Mesothelial cell of epicardium (in vitro differentiated cells): ENCODE results near the gene PRCP. TPM values are rescaled to one million over a fixed set of nuclear protein-coding genes. Genes with fewer than 3 reads are reported as not detected.

Source experiments
- DNase-seq, 2 experiments: peaks; one replicate each; pipeline ENCODE4 v3.0.0; 2021; ENCODE audit warnings: low spot score in 2 of 2; ENCODE audit not compliant: unreplicated experiment in 2 of 2
- H3K27ac Mint-ChIP-seq: 2 replicates; pipeline ENCODE4 v1.8.0; 2021; ENCODE audit warnings: mixed read lengths
- H3K27me3 Mint-ChIP-seq: 2 replicates; pipeline ENCODE4 v1.8.0; 2021; ENCODE audit warnings: low read depth, mixed read lengths
- H3K36me3 Mint-ChIP-seq: 2 replicates; pipeline ENCODE4 v1.8.0; 2021; ENCODE audit warnings: mixed read lengths
- H3K4me1 Mint-ChIP-seq: 2 replicates; pipeline ENCODE4 v1.8.0; 2021; ENCODE audit warnings: mixed read lengths
- H3K4me3 Mint-ChIP-seq: 2 replicates; pipeline ENCODE4 v1.8.0; 2021; ENCODE audit warnings: mild to moderate bottlenecking, moderate library complexity, mixed read lengths
- H3K9me3 Mint-ChIP-seq: 2 replicates; pipeline ENCODE4 v1.8.0; 2021; ENCODE audit warnings: mixed read lengths
- total RNA-seq: library from RNA; stranded (reverse); gene quantifications from 3 replicates; pipeline ENCODE4 v1.2.1, GENCODE V29; 2021
- TF ChIP-seq, protein P1 (sequence below): fragments of 200-600 bp; sonication (generic); IDR thresholded peaks from one replicate; pipeline ENCODE4 v1.5.0; 2021; ENCODE audit warnings: antibody characterized with exemption; ENCODE audit not compliant: unreplicated experiment

The PRCP gene
- total RNA-seq, 1 donor from 2014 or later, result 66.6 TPM

DNA sequence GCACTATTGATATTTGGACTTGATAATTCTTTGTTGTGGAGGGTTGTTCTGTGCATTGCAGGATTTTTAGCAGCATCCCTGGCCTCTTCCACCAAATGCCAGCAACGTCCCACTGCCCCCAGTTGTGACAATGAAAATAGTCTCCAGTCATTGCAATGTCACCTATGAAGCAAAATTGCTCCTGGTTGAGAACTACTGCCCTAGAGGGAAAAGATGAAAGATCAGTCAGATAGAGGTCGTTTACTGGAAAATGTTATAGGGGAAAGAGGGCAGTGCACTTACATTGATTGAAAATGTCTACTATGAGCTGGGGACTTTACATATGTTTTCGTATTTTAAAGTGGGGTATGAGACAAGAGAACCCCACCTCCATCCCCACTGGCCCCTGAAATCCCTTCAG lies 89.5 kb downstream of the PRCP start:
- H3K4me3 Mint-ChIP-seq, result no peak overlapping the region
- H3K27me3 Mint-ChIP-seq, result peaks cover 65% of the 10 kb centered on the region
- TF ChIP-seq, protein P1, sequence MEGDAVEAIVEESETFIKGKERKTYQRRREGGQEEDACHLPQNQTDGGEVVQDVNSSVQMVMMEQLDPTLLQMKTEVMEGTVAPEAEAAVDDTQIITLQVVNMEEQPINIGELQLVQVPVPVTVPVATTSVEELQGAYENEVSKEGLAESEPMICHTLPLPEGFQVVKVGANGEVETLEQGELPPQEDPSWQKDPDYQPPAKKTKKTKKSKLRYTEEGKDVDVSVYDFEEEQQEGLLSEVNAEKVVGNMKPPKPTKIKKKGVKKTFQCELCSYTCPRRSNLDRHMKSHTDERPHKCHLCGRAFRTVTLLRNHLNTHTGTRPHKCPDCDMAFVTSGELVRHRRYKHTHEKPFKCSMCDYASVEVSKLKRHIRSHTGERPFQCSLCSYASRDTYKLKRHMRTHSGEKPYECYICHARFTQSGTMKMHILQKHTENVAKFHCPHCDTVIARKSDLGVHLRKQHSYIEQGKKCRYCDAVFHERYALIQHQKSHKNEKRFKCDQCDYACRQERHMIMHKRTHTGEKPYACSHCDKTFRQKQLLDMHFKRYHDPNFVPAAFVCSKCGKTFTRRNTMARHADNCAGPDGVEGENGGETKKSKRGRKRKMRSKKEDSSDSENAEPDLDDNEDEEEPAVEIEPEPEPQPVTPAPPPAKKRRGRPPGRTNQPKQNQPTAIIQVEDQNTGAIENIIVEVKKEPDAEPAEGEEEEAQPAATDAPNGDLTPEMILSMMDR, result no peak
- no peaks in the 10 kb centered on the region for H3K9me3 Mint-ChIP-seq
- H3K36me3 Mint-ChIP-seq, result no peaks in the 10 kb centered on the region
- no peak overlapping the region for H3K27ac Mint-ChIP-seq
- no peak for DNase-seq
- peaks cover 12% of the 10 kb centered on the region for H3K4me1 Mint-ChIP-seq

DNA sequence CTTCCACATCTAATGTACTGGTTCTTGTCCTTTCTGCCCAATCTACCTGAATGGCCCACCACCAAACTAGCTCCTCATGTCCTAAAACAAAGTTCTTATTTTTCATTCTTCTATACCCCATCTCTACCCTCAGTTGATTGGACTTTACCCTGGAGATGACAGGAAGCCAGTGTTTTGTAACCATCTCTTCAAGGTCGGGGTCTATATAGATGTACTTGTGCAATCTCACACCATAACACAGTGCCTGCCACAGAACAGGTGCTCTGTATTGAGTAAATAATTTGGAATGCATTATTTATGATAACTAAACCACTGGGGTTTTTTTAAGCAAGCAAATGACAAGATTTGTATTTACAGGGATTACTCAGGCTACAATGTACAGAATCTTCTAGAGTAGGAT lies 89.9 kb downstream of the PRCP start:
- Mint-ChIP-seq H3K27me3 (peaks cover 65% of the 10 kb centered on the region), H3K4me3 (no peak overlapping the region), H3K9me3 (peaks cover under 1% of the 10 kb centered on the region), H3K4me1 (peaks cover 12% of the 10 kb centered on the region), H3K27ac (no peak overlapping the region), H3K36me3 (no peaks in the 10 kb centered on the region)
- no peak for DNase-seq
- TF ChIP-seq, protein P1, result no peak

DNA sequence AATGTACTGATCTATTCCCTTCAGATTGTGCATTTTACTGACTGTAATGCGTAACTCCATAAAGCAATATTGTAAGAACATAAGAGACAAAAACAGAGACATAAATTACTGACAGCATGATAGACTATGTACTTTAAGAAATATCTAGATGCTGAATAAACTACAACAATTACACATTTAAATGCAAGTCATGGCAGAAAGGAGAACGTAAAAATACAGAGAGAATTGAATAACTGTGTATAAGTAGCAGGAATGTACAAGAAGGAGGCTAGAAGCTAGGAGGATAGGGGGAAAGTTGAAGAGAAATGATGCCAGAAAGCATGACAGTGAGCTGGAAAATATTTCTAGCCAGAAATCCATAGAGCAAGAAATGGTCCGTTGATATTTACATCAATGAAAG lies 92.6 kb downstream of the PRCP start:
- H3K27me3 Mint-ChIP-seq, result peaks cover 57% of the 10 kb centered on the region
- H3K9me3 Mint-ChIP-seq, result peaks cover 4% of the 10 kb centered on the region
- no peak for DNase-seq
- TF ChIP-seq, protein P1, result no peak
- H3K27ac Mint-ChIP-seq, result no peak overlapping the region
- H3K4me1 Mint-ChIP-seq, result peaks cover 6% of the 10 kb centered on the region
- no peaks in the 10 kb centered on the region for H3K36me3 Mint-ChIP-seq
- no peak overlapping the region for H3K4me3 Mint-ChIP-seq

DNA sequence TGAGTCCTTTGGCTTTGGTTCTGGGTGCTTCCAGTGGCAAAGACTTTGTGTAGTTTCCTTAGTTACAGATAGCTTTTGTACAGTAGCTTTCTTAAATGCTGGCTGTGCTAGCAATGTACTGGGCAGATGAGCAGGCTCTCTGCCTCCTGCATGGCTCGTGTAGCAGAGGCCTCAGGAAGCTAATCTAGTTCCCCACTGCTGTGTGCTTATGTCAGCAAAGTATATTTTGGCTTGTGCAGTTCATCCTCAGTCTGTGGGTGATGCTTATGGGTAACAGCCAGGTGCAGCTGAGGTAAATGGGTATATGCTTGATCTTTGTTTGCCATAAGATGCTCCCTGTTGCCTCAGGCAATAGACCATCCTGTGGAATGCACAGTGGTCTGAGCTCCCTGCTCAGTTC lies 97.5 kb downstream of the PRCP start:
- TF ChIP-seq, protein P1, result no peak
- Mint-ChIP-seq H3K4me1 (no peaks in the 10 kb centered on the region), H3K9me3 (peaks cover 15% of the 10 kb centered on the region), H3K27me3 (peaks cover 68% of the 10 kb centered on the region), H3K27ac (no peak overlapping the region), H3K36me3 (no peaks in the 10 kb centered on the region), H3K4me3 (no peak overlapping the region)
- DNase-seq, result no peak

DNA sequence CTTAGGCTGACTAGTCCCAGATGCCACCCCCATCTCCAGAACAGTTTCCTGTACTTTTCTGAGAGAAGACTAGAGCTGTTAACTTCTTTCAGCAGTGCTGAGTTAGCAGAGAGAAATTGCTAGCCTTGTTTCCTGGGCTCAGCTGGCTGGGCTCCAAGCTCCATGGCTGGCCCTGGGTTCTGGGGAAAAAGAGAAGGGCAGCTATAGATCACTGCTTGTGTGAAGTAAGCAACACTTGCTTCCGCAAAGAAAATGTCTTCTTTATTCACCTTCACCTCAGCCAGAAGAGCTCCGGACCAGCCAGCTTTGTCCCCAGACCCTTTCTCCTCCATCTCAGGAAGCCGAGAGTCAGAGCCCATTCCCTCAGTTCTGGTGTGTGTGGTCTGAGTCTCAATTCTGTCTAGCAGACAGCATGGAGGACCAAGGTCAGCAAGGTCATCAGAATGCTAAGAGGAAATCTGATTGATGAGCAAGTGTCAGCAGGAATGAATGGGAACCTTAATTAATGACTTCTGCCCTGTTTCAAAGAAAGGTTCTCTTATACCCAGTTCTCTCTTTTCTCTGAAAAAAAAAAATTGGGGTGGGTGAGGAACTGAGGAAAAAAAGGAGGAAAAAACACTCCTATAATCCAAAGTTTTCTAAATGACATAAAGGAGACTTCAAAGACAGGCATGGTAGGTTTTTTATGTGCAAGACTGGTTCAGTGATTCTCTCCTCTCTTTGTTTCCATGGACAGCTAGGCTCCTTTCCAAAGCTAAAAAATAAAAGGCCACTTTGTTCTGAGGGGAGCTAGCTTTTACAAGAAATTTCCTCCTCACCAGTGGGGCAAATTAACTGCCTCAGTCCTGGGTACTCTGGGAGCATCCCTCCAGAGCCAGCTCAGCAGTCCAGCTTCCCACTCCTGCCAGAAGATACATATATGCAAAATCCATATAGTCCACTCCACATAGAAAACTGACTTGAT lies 103.0 kb downstream of the PRCP start:
- no peak overlapping the region for H3K27ac Mint-ChIP-seq

More for the DNA sequence above, 103.0 kb downstream of the PRCP start:
- no peak for DNase-seq
- peaks cover 6% of the 10 kb centered on the region for H3K4me1 Mint-ChIP-seq
- peaks cover 40% of the 10 kb centered on the region for H3K27me3 Mint-ChIP-seq
- TF ChIP-seq, protein P1, result no peak
- H3K36me3 Mint-ChIP-seq, result no peaks in the 10 kb centered on the region
- no peak overlapping the region for H3K4me3 Mint-ChIP-seq
- peaks cover 11% of the 10 kb centered on the region for H3K9me3 Mint-ChIP-seq
